GM19035 (cell line): ENCODE data around the gene LAMTOR3.
"Not testable (repeated sequence)": the region's sequence is repeated elsewhere in the genome, so short reads cannot be mapped to it uniquely, and the experiment has no call there.

Experiments
- ATAC-seq: cut with Tn5 transposase; IDR thresholded peaks from one replicate; pipeline ENCODE4 v1.9.1; 2021; ENCODE audit not compliant: unreplicated experiment

LAMTOR3 gene

GRCh38 chr4:99832758-99833157 lies 61.5 kb downstream of the LAMTOR3 start:
- no peak for ATAC-seq

- no peak for ATAC-seq
Observed at GRCh38 chr4:99832321-99832720, 61.9 kb downstream of the LAMTOR3 start.

- ATAC-seq = not testable (repeated sequence)
Observed at GRCh38 chr4:99830051-99830450, 64.2 kb downstream of the LAMTOR3 start.

- no peak for ATAC-seq
Observed at GRCh38 chr4:99828477-99828876, 65.8 kb downstream of the LAMTOR3 start.
